Fibroblast of skin of right biceps (primary cell): ENCODE measurements around the gene IL2RG.

Experiments used
- DNase-seq: peaks from one replicate; pipeline ENCODE4 v3.0.0-alpha.2; 2013

The IL2RG gene

GRCh38 chrX:71111141-71111843 is at the start of gene IL2RG:
TSS of gene IL2RG (minus strand) at chrX:71111577. CDS start at chrX:71111539, 38 bp downstream.
- DNase-seq: no peak

GRCh38 chrX:71160475-71160874 is 49.1 kb upstream of the IL2RG start:
- DNase-seq: no peak

- DNase-seq: no peak
Measured at GRCh38 chrX:71159335-71159734, 48.0 kb upstream of the IL2RG start.

GRCh38 chrX:71158603-71159002 is 47.2 kb upstream of the IL2RG start:
- no peak for DNase-seq

GRCh38 chrX:71154641-71155040 is 43.3 kb upstream of the IL2RG start:
- no peak for DNase-seq

GRCh38 chrX:71154196-71154595 is 42.8 kb upstream of the IL2RG start:
- DNase-seq: no peak

- no peak for DNase-seq
Measured at GRCh38 chrX:71151366-71151765, 40.0 kb upstream of the IL2RG start.

GRCh38 chrX:71148278-71148663 is 36.9 kb upstream of the IL2RG start:
- no peak for DNase-seq

GRCh38 chrX:71147496-71148277 is 36.3 kb upstream of the IL2RG start:
- DNase-seq: no peak

- no peak for DNase-seq
Measured at GRCh38 chrX:71144651-71145050, 33.3 kb upstream of the IL2RG start, which contains the start of gene NLGN3. TSS of gene NLGN3 (plus strand) at chrX:71144841. CDS start at chrX:71147750, 2,909 bp downstream.

- no peak for DNase-seq
Measured at GRCh38 chrX:71143508-71143907, 32.1 kb upstream of the IL2RG start.

- no peak for DNase-seq
Measured at GRCh38 chrX:71140440-71140839, 29.1 kb upstream of the IL2RG start.

GRCh38 chrX:71131510-71131909 is 20.1 kb upstream of the IL2RG start:
- no peak for DNase-seq

- peak; percentile 41 for DNase-seq
Measured at GRCh38 chrX:71128915-71129765, 17.8 kb upstream of the IL2RG start.

GRCh38 chrX:71128166-71128833 is 16.9 kb upstream of the IL2RG start:
- DNase-seq: no peak

GRCh38 chrX:71118985-71119535 is 7.7 kb upstream of the IL2RG start:
- DNase-seq: no peak

- peak; percentile 82 for DNase-seq
Measured at GRCh38 chrX:71118032-71118984, 6.9 kb upstream of the IL2RG start, which contains the start of gene MED12. TSS of gene MED12 (plus strand) at chrX:71118596. CDS start at chrX:71118755, 159 bp downstream.

GRCh38 chrX:71117358-71117757 is 6.0 kb upstream of the IL2RG start:
- no peak for DNase-seq

- no peak for DNase-seq
Measured at GRCh38 chrX:71111921-71112431, 599 bp upstream of the IL2RG start.

- no peak for DNase-seq
Measured at GRCh38 chrX:71109051-71109450, 2.3 kb downstream of the IL2RG start.
